Osteoblast (primary cell): ENCODE measurements around the gene SHISA7. TPM values are rescaled to one million over a fixed set of nuclear protein-coding genes. Genes with fewer than 3 reads are reported as not detected.

Experiments used
- DNase-seq: peaks from one replicate; pipeline ENCODE4 v3.0.0; 2011; ENCODE audit warnings: low spot score, mixed read lengths; ENCODE audit not compliant: insufficient read length; ENCODE audit errors: missing footprints
- H2AFZ ChIP-seq: 2 replicates; pipeline ENCODE4 v1.6.0; 2011; ENCODE audit warnings: mild to moderate bottlenecking, low read length
- H3K27ac ChIP-seq: 2 replicates; pipeline ENCODE4 v1.5.1; 2011; ENCODE audit warnings: mild to moderate bottlenecking, low read depth, low read length, moderate library complexity
- H3K27me3 ChIP-seq: 2 replicates; pipeline ENCODE4 v1.6.0; 2012; ENCODE audit warnings: mild to moderate bottlenecking, control low read depth, inconsistent platforms, low read length, moderate library complexity; ENCODE audit not compliant: insufficient read depth
- H3K36me3 ChIP-seq: 2 replicates; pipeline ENCODE4 v1.5.1; 2011; ENCODE audit warnings: mild to moderate bottlenecking, low read length, control low read depth, moderate library complexity; ENCODE audit not compliant: insufficient read depth
- H3K4me1 ChIP-seq: 2 replicates; pipeline ENCODE4 v1.5.1; 2011; ENCODE audit warnings: mild to moderate bottlenecking, low read length, control low read depth, moderate library complexity; ENCODE audit not compliant: insufficient read depth
- H3K4me2 ChIP-seq: 2 replicates; pipeline ENCODE4 v1.6.0; 2011; ENCODE audit warnings: mild to moderate bottlenecking, low read length; ENCODE audit not compliant: insufficient read depth
- H3K4me3 ChIP-seq: fragments of 200-600 bp; sonication (generic); 3 replicates; pipeline ENCODE4 v1.5.1; 2012; ENCODE audit warnings: mild to moderate bottlenecking, low read length, inconsistent platforms; ENCODE audit not compliant: insufficient read depth
- H3K79me2 ChIP-seq: 2 replicates; pipeline ENCODE4 v1.6.0; 2012; ENCODE audit warnings: mild to moderate bottlenecking, low read length, control low read depth, inconsistent platforms; ENCODE audit not compliant: insufficient read depth
- H3K9me3 ChIP-seq: 2 replicates; pipeline ENCODE4 v1.5.1; 2011; ENCODE audit warnings: low read depth, low read length, control low read depth
- H4K20me1 ChIP-seq: 2 replicates; pipeline ENCODE4 v1.6.0; 2012; ENCODE audit warnings: mild to moderate bottlenecking, low read length, control low read depth; ENCODE audit not compliant: insufficient read depth
- total RNA-seq: library from RNA; depleted of rRNA; stranded (reverse); fragments of >200 nt; gene quantifications from 2 replicates; pipeline ENCODE4 v1.2.3, GENCODE V29; 2012
- TF ChIP-seq, protein P1 (sequence below): IDR thresholded peaks from 2 replicates; pipeline ENCODE4 v1.5.1; 2011; ENCODE audit warnings: mild to moderate bottlenecking, low read depth, low read length, moderate library complexity; ENCODE audit errors: extremely low read depth

Gene SHISA7
- total RNA-seq, 1 donor: not detected

DNA sequence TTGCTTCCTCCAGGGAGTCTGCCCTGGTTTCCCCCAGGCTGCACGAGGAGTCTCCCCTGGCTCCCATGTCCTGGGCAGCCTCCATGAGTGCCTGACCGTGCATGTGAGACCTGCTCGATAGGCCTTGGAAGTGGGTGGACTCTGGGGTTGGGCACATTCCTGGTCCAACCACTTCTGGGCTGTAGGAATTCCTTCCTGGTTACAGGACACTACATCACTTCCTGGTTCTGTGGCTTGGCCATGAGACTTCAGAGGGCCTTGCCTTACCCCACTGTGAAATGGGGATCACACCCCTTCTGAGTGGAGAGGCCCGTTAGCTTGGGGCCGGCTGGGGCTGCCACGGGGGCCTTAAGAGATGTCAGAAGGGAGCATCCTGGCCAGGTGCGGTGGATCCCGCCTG, 29.4 kb upstream of the SHISA7 start:
- peak overlapping the region; percentile 85 for H3K27ac ChIP-seq
- peaks cover 34% of the 10 kb centered on the region for H3K4me1 ChIP-seq
- no peak overlapping the region for H3K4me3 ChIP-seq
- H2AFZ ChIP-seq: peak overlapping the region; percentile 62
- no peaks in the 10 kb centered on the region for H3K79me2 ChIP-seq
- H3K9me3 ChIP-seq: no peaks in the 10 kb centered on the region
- TF ChIP-seq, protein P1, sequence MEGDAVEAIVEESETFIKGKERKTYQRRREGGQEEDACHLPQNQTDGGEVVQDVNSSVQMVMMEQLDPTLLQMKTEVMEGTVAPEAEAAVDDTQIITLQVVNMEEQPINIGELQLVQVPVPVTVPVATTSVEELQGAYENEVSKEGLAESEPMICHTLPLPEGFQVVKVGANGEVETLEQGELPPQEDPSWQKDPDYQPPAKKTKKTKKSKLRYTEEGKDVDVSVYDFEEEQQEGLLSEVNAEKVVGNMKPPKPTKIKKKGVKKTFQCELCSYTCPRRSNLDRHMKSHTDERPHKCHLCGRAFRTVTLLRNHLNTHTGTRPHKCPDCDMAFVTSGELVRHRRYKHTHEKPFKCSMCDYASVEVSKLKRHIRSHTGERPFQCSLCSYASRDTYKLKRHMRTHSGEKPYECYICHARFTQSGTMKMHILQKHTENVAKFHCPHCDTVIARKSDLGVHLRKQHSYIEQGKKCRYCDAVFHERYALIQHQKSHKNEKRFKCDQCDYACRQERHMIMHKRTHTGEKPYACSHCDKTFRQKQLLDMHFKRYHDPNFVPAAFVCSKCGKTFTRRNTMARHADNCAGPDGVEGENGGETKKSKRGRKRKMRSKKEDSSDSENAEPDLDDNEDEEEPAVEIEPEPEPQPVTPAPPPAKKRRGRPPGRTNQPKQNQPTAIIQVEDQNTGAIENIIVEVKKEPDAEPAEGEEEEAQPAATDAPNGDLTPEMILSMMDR: no peak
- DNase-seq: peak; percentile 96
- H4K20me1 ChIP-seq: no peaks in the 10 kb centered on the region
- H3K36me3 ChIP-seq: no peaks in the 10 kb centered on the region
- peak overlapping the region; percentile 28 for H3K4me2 ChIP-seq
- no peaks in the 10 kb centered on the region for H3K27me3 ChIP-seq

DNA sequence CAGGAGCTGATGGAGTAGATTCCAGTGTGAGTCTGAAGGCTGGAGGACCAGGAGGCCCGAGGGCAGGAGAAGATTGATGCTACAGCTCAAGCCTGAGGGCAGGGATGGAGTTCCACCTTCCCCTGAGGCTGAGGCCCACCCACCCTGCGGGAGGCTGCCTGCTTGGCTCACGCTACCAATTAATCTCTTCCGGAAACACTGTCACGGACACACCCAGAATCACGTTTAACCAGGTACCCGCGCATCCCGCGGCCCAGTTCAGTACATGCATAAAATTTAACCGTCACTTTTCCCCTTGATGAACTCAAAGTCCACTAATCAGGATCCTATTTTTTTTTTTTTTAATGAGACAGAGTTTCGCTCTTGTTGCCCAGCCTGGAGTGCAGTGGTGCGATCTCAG, 28.2 kb upstream of the SHISA7 start:
- Histone ChIP-seq H3K79me2 (no peaks in the 10 kb centered on the region), H4K20me1 (no peaks in the 10 kb centered on the region), H3K27ac (no peak overlapping the region), H3K4me3 (no peak overlapping the region), H3K4me2 (no peak overlapping the region), H3K4me1 (peaks cover 39% of the 10 kb centered on the region), H2AFZ (no peak overlapping the region), H3K9me3 (no peaks in the 10 kb centered on the region), H3K27me3 (no peaks in the 10 kb centered on the region), H3K36me3 (no peaks in the 10 kb centered on the region)
- TF ChIP-seq, protein P1: no peak
- no peak for DNase-seq

DNA sequence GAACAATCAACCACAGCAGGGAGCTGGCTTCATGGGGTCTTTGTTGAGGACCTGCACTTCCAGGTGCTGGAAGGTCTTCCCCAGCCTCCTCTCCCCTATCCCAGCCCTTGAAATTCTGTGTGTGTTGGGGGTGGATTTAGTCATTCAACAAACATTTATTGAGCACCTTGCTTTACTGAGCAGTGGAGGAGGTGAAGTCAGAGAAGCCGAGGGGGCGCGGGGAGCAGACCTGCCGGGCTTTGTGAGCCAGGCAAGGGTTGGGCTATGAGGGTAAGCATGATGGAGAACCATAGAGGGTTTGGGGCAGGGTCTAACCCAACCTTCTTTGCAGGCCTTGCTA, 24.9 kb upstream of the SHISA7 start:
- H3K27me3 ChIP-seq: no peaks in the 10 kb centered on the region
- H3K4me1 ChIP-seq: peaks cover 20% of the 10 kb centered on the region
- DNase-seq: no peak
- H3K4me3 ChIP-seq: peak overlapping the region; percentile 31
- H3K4me2 ChIP-seq: peak overlapping the region; percentile 56
- no peaks in the 10 kb centered on the region for H3K79me2 ChIP-seq
- H3K27ac ChIP-seq: peak overlapping the region; percentile 52
- H3K36me3 ChIP-seq: no peaks in the 10 kb centered on the region
- H2AFZ ChIP-seq: peak overlapping the region; percentile 65
- no peaks in the 10 kb centered on the region for H4K20me1 ChIP-seq
- no peaks in the 10 kb centered on the region for H3K9me3 ChIP-seq
- TF ChIP-seq, protein P1: peak; percentile 12

DNA sequence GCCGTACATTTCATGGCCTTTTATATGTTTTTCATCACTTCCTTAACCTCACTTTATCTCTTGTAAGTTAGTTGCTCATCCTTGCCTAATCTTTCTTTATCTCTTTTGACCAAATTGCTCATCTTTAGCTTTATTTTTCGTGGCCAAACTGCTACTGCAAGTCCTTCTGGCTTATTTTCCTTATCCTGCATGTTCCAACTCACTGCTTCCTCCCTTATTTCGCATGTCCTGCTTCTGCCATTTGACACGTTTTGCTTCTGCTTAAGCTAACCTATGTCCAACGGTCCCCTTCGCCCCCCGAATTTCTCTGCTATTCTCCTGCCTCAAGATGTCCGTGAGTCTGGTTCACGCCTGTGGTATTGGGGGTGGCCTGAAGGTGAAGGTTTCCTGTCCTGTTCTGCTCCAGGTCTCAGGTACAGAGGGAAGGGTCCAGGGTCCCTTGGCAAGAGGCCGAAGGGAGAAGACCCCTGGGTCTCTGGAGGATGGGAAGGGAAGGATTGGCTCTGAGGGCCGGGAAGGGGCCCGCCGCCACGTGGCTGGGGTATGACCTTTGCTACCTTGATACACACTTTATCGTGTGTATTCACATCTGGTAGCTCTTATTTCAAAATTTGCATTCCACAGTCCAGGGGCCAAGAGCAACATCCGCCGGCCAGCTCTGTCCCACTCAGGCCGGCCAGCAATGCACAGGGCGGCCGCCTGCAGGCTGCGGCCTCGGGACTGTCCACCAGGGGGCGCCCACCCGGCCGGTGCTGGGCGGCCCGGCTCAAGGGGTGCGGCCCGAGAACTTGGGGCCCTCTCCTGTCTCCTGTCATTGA, 24.3 kb upstream of the SHISA7 start:
- TF ChIP-seq, protein P1: peak; percentile 93
- Histone ChIP-seq H2AFZ (peak overlapping the region; percentile 65), H3K36me3 (no peaks in the 10 kb centered on the region), H3K4me2 (peak overlapping the region; percentile 56), H3K79me2 (no peaks in the 10 kb centered on the region), H3K27me3 (no peaks in the 10 kb centered on the region), H3K9me3 (no peaks in the 10 kb centered on the region), H3K4me1 (peaks cover 15% of the 10 kb centered on the region), H4K20me1 (no peaks in the 10 kb centered on the region), H3K27ac (peak overlapping the region; percentile 66), H3K4me3 (peak overlapping the region; percentile 31)
- DNase-seq: peak; percentile 99
